Activated T-helper 1 cell treated with anti-CD3 and anti-CD28 coated beads, Interleukin-12 subunit alpha, Interleukin-12 subunit beta, Interleukin-2, Interleukin-4 antibody, amounts not matched to agents 30 ng/mL and 10 ng/mL and 1 ng/mL, durations not matched to agents 14 hours and 24 hours and 36 hours (primary cell): ENCODE results near the gene ATRNL1. TPM values are rescaled to one million over a fixed set of nuclear protein-coding genes. Genes with fewer than 3 reads are reported as not detected.

ENCODE experiments used
- DNase-seq: peaks from one replicate; pipeline ENCODE4 v3.0.0; 2021; ENCODE audit warnings: low spot score
- H3K27ac Mint-ChIP-seq: one replicate; pipeline ENCODE4 v1.8.0; 2021; ENCODE audit warnings: mild to moderate bottlenecking, mixed read lengths
- H3K27me3 Mint-ChIP-seq: one replicate; pipeline ENCODE4 v1.8.0; 2022; ENCODE audit warnings: mild to moderate bottlenecking, moderate library complexity, mixed read lengths; ENCODE audit not compliant: insufficient read depth
- H3K36me3 Mint-ChIP-seq: one replicate; pipeline ENCODE4 v1.8.0; 2021; ENCODE audit warnings: low read depth, mixed read lengths
- H3K4me1 Mint-ChIP-seq: one replicate; pipeline ENCODE4 v1.8.0; 2021; ENCODE audit warnings: low read depth, mixed read lengths
- H3K4me3 Mint-ChIP-seq: one replicate; pipeline ENCODE4 v1.8.0; 2021; ENCODE audit warnings: mild to moderate bottlenecking, moderate library complexity, mixed read lengths
- H3K9me3 Mint-ChIP-seq: one replicate; pipeline ENCODE4 v1.8.0; 2021; ENCODE audit warnings: mixed read lengths
- intact Hi-C: fragments of 100-400 bp; cut with micrococcal nuclease; formaldehyde crosslinking; loops from one replicate; pipeline ENCODE4 v1.15.1; 2024
- total RNA-seq: library from RNA; stranded (reverse); gene quantifications from 2 replicates; pipeline ENCODE4 v1.2.3, GENCODE V29; 2022

ATRNL1 gene
- total RNA-seq, result not detected in 2 replicates

GRCh38 chr10:115093286-115093775 lies at the start of gene ATRNL1:
ATRNL1 (plus strand) TSS chr10:115093365; CDS start chr10:115093751, 386 bp downstream.
- no peak for DNase-seq
- peak within 1 kb of the TSS; percentile 79 for H3K4me3 Mint-ChIP-seq
- H3K27ac Mint-ChIP-seq, result peak within 1 kb of the TSS; percentile 20
- no peaks in the 10 kb centered on the region for H3K9me3 Mint-ChIP-seq
- no peaks in the 10 kb centered on the region for H3K4me1 Mint-ChIP-seq
- intact Hi-C loops, result loop anchor here (10.0 kb wide), 1 partner anchor 219 kb away; no protein-coding TSS in a partner anchor
- H3K27me3 Mint-ChIP-seq, result peaks cover 58% of the 10 kb centered on the region
- H3K36me3 Mint-ChIP-seq, result no peaks in the 10 kb centered on the region

GRCh38 chr10:115043719-115044118 lies 49.4 kb upstream of the ATRNL1 start:
- H3K27ac Mint-ChIP-seq, result no peak overlapping the region
- DNase-seq, result no peak
- no peak overlapping the region for H3K4me3 Mint-ChIP-seq
- H3K27me3 Mint-ChIP-seq, result peaks cover 7% of the 10 kb centered on the region
- no peaks in the 10 kb centered on the region for H3K4me1 Mint-ChIP-seq
- H3K9me3 Mint-ChIP-seq, result no peaks in the 10 kb centered on the region
- intact Hi-C loops, result no loop called here
- no peaks in the 10 kb centered on the region for H3K36me3 Mint-ChIP-seq

GRCh38 chr10:115044891-115045290 lies 48.3 kb upstream of the ATRNL1 start:
- H3K4me3 Mint-ChIP-seq, result no peak overlapping the region
- intact Hi-C loops, result no loop called here
- no peaks in the 10 kb centered on the region for H3K9me3 Mint-ChIP-seq
- DNase-seq, result no peak
- H3K36me3 Mint-ChIP-seq, result no peaks in the 10 kb centered on the region
- H3K27me3 Mint-ChIP-seq, result peaks cover 7% of the 10 kb centered on the region
- no peak overlapping the region for H3K27ac Mint-ChIP-seq
- no peaks in the 10 kb centered on the region for H3K4me1 Mint-ChIP-seq

GRCh38 chr10:115045499-115045898 lies 47.7 kb upstream of the ATRNL1 start:
- Mint-ChIP-seq H3K36me3 (no peaks in the 10 kb centered on the region), H3K4me1 (no peaks in the 10 kb centered on the region), H3K4me3 (no peak overlapping the region), H3K27ac (no peak overlapping the region), H3K27me3 (peaks cover 7% of the 10 kb centered on the region), H3K9me3 (no peaks in the 10 kb centered on the region)
- intact Hi-C loops, result no loop called here
- DNase-seq, result no peak

GRCh38 chr10:115046686-115047236 lies 46.4 kb upstream of the ATRNL1 start:
- intact Hi-C loops, result no loop called here
- no peaks in the 10 kb centered on the region for H3K9me3 Mint-ChIP-seq

GRCh38 chr10:115047705-115048104 lies 45.5 kb upstream of the ATRNL1 start:
- Mint-ChIP-seq H3K27me3 (peaks cover 7% of the 10 kb centered on the region), H3K9me3 (no peaks in the 10 kb centered on the region), H3K4me1 (no peaks in the 10 kb centered on the region), H3K36me3 (no peaks in the 10 kb centered on the region), H3K4me3 (no peak overlapping the region), H3K27ac (no peak overlapping the region)
- intact Hi-C loops, result no loop called here
- no peak for DNase-seq

More at GRCh38 chr10:115046686-115047236, 46.4 kb upstream of the ATRNL1 start:
- no peak for DNase-seq
- Mint-ChIP-seq H3K4me3 (no peak overlapping the region), H3K36me3 (no peaks in the 10 kb centered on the region), H3K27ac (no peak overlapping the region), H3K27me3 (peaks cover 7% of the 10 kb centered on the region), H3K4me1 (no peaks in the 10 kb centered on the region)

- no peak for DNase-seq
- Mint-ChIP-seq H3K4me1 (no peaks in the 10 kb centered on the region), H3K9me3 (no peaks in the 10 kb centered on the region), H3K36me3 (no peaks in the 10 kb centered on the region), H3K27me3 (peaks cover 6% of the 10 kb centered on the region), H3K27ac (no peak overlapping the region), H3K4me3 (no peak overlapping the region)
- intact Hi-C loops, result no loop called here
Measured at GRCh38 chr10:115049318-115049717, 43.8 kb upstream of the ATRNL1 start.

- intact Hi-C loops, result no loop called here
- H3K9me3 Mint-ChIP-seq, result no peaks in the 10 kb centered on the region
- peaks cover 6% of the 10 kb centered on the region for H3K27me3 Mint-ChIP-seq
- no peaks in the 10 kb centered on the region for H3K36me3 Mint-ChIP-seq
- no peak overlapping the region for H3K4me3 Mint-ChIP-seq
- no peaks in the 10 kb centered on the region for H3K4me1 Mint-ChIP-seq
- DNase-seq, result no peak
- no peak overlapping the region for H3K27ac Mint-ChIP-seq
Measured at GRCh38 chr10:115049960-115050359, 43.2 kb upstream of the ATRNL1 start.

GRCh38 chr10:115050375-115051010 lies 42.7 kb upstream of the ATRNL1 start:
- no peak for DNase-seq
- H3K9me3 Mint-ChIP-seq, result no peaks in the 10 kb centered on the region
- no peak overlapping the region for H3K4me3 Mint-ChIP-seq
- no peak overlapping the region for H3K27ac Mint-ChIP-seq
- peaks cover 6% of the 10 kb centered on the region for H3K27me3 Mint-ChIP-seq
- H3K36me3 Mint-ChIP-seq, result no peaks in the 10 kb centered on the region
- no peaks in the 10 kb centered on the region for H3K4me1 Mint-ChIP-seq
- intact Hi-C loops, result no loop called here

GRCh38 chr10:115051216-115051615 lies 41.9 kb upstream of the ATRNL1 start:
- no peaks in the 10 kb centered on the region for H3K36me3 Mint-ChIP-seq
- intact Hi-C loops, result no loop called here

GRCh38 chr10:115052226-115052625 lies 40.9 kb upstream of the ATRNL1 start:
- H3K4me3 Mint-ChIP-seq, result no peak overlapping the region
- DNase-seq, result no peak
- H3K27ac Mint-ChIP-seq, result no peak overlapping the region
- no peaks in the 10 kb centered on the region for H3K4me1 Mint-ChIP-seq
- no peaks in the 10 kb centered on the region for H3K36me3 Mint-ChIP-seq
- intact Hi-C loops, result no loop called here
- H3K9me3 Mint-ChIP-seq, result no peaks in the 10 kb centered on the region
- peaks cover 6% of the 10 kb centered on the region for H3K27me3 Mint-ChIP-seq

More at GRCh38 chr10:115051216-115051615, 41.9 kb upstream of the ATRNL1 start:
- H3K4me1 Mint-ChIP-seq, result no peaks in the 10 kb centered on the region
- no peak for DNase-seq
- no peak overlapping the region for H3K27ac Mint-ChIP-seq
- peaks cover 6% of the 10 kb centered on the region for H3K27me3 Mint-ChIP-seq
- H3K9me3 Mint-ChIP-seq, result no peaks in the 10 kb centered on the region
- no peak overlapping the region for H3K4me3 Mint-ChIP-seq

- Mint-ChIP-seq H3K27ac (no peak overlapping the region), H3K36me3 (no peaks in the 10 kb centered on the region), H3K4me1 (no peaks in the 10 kb centered on the region), H3K4me3 (no peak overlapping the region), H3K27me3 (peaks cover 6% of the 10 kb centered on the region), H3K9me3 (no peaks in the 10 kb centered on the region)
- DNase-seq, result no peak
- intact Hi-C loops, result no loop called here
Measured at GRCh38 chr10:115052728-115053127, 40.4 kb upstream of the ATRNL1 start.

- no peaks in the 10 kb centered on the region for H3K36me3 Mint-ChIP-seq
Measured at GRCh38 chr10:115056186-115056585, 37.0 kb upstream of the ATRNL1 start.

More at GRCh38 chr10:115056186-115056585, 37.0 kb upstream of the ATRNL1 start:
- H3K9me3 Mint-ChIP-seq, result no peaks in the 10 kb centered on the region
- intact Hi-C loops, result no loop called here
- no peaks in the 10 kb centered on the region for H3K4me1 Mint-ChIP-seq
- H3K27ac Mint-ChIP-seq, result no peak overlapping the region
- no peak for DNase-seq
- no peaks in the 10 kb centered on the region for H3K27me3 Mint-ChIP-seq
- H3K4me3 Mint-ChIP-seq, result no peak overlapping the region
